Measurements from ENCODE around the gene MAGI3. TPM values are rescaled to one million over a fixed set of nuclear protein-coding genes. Genes with fewer than 3 reads are reported as not detected.

Gene MAGI3
- total RNA-seq, 1 experiment from 2014 or later = 7.2 TPM

DNA sequence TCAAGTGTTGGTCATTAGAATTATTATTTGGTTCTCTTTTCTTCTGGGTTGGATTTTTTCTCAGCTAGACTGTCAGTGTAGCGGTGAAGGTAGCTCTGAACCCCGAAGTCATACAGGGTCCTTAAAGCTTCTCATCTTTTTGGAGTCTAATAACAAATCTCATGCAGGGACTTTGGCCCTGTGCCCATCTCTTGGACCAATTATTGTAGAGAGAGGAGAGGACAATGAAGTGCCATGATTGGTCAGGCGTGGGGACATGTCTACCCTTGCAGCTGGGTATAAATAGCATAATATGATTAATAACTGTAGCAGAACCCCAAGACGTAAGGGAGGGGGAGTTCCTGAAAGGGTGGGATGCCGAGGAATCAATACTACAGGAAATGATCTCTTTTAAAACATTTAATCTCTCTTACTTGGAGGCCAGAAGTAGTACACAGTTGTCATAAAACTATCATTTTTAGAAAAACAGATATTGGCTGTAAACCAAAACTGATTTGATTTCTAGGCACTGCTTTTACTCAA, 8.8 kb downstream of the MAGI3 start:
- TF ChIP-seq, protein P1, sequence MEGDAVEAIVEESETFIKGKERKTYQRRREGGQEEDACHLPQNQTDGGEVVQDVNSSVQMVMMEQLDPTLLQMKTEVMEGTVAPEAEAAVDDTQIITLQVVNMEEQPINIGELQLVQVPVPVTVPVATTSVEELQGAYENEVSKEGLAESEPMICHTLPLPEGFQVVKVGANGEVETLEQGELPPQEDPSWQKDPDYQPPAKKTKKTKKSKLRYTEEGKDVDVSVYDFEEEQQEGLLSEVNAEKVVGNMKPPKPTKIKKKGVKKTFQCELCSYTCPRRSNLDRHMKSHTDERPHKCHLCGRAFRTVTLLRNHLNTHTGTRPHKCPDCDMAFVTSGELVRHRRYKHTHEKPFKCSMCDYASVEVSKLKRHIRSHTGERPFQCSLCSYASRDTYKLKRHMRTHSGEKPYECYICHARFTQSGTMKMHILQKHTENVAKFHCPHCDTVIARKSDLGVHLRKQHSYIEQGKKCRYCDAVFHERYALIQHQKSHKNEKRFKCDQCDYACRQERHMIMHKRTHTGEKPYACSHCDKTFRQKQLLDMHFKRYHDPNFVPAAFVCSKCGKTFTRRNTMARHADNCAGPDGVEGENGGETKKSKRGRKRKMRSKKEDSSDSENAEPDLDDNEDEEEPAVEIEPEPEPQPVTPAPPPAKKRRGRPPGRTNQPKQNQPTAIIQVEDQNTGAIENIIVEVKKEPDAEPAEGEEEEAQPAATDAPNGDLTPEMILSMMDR (conservative IDR thresholded peaks at IDR 0.05; ENCODE audit: low read depth, low read length) = no peak
- TF ChIP-seq EZH2 (IDR thresholded peaks at IDR 0.05; ENCODE audit: low read length, unreplicated experiment) = no peak
- TF ChIP-seq EZH2phosphoT487 (IDR thresholded peaks at IDR 0.05; ENCODE audit: borderline replicate concordance, low read length) = no peak
- Histone ChIP-seq H4K20me1 (ENCODE audit: low read length) (no peaks in the 10 kb centered on the region), H3F3A (ENCODE audit: low read length, unreplicated experiment) (no peaks in the 10 kb centered on the region), H3K27me3 (ENCODE audit: low read length) (no peaks in the 10 kb centered on the region), H3K4me3 (ENCODE audit: low read length) (no peak overlapping the region), H3K9ac (ENCODE audit: low read length) (no peak overlapping the region), H3K9me2 (replicated peaks; ENCODE audit: low read length) (no peaks in the 10 kb centered on the region), H3K4me2 (ENCODE audit: low read length) (no peak overlapping the region), H3K79me2 (ENCODE audit: low read length) (peaks cover 80% of the 10 kb centered on the region), H3K27ac (ENCODE audit: low read length) (no peak overlapping the region), H3K4me1 (ENCODE audit: insufficient read depth, low read length) (peaks cover 46% of the 10 kb centered on the region), H3K9me3 (ENCODE audit: low read length) (no peaks in the 10 kb centered on the region), H3K36me3 (ENCODE audit: low read depth, low read length) (no peaks in the 10 kb centered on the region), H2AFZ (ENCODE audit: low read length) (no peak overlapping the region)
- ChIA-PET CTCF (no interaction called here), POLR2A (ENCODE audit: unreplicated experiment) (no interaction called here)
- intact Hi-C loops (cut with micrococcal nuclease) = loop anchor here (10.0 kb wide), 1 partner anchor 216 kb away; no protein-coding TSS in a partner anchor
- no TSS peak for BruUV-seq (replicated peaks)
- ATAC-seq (no peak), DNase-seq (no peak)

DNA sequence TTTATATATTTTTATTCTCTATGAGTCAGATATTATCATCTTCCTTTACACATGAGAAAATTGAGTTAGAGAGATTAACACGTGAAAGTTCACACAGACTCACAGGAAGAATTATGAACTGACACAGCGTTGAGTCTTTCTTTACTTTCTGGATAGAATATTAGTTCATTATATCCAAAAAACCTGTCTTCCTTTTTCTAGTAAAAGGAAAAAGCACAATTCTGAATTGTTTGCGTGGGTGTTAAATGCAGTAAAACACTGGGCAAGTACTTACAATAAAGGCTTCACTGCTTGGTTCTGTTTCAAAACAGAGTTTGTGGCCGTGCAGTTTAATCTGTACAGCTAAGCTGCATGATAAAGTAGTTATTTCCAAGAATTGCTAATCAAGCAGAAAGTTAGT, 10.8 kb downstream of the MAGI3 start:
- Histone ChIP-seq H3K27ac (ENCODE audit: low read length) (peak overlapping the region; percentile 41; the same call in 1 of the 2 replicates), H3K27me3 (ENCODE audit: low read length) (no peaks in the 10 kb centered on the region), H4K20me1 (ENCODE audit: low read length) (no peaks in the 10 kb centered on the region), H3F3A (ENCODE audit: low read length, unreplicated experiment) (no peaks in the 10 kb centered on the region), H3K9me2 (replicated peaks; ENCODE audit: low read length) (no peaks in the 10 kb centered on the region), H3K4me1 (ENCODE audit: insufficient read depth, low read length) (peaks cover 31% of the 10 kb centered on the region), H3K4me2 (ENCODE audit: low read length) (peak overlapping the region; percentile 55), H3K9ac (ENCODE audit: low read length) (no peak overlapping the region), H3K36me3 (ENCODE audit: low read depth, low read length) (no peaks in the 10 kb centered on the region), H3K9me3 (ENCODE audit: low read length) (no peaks in the 10 kb centered on the region), H3K79me2 (ENCODE audit: low read length) (peaks cover 60% of the 10 kb centered on the region), H3K4me3 (ENCODE audit: low read length) (no peak overlapping the region), H2AFZ (ENCODE audit: low read length) (peak overlapping the region; percentile 7; the same call in 1 of the 2 replicates)
- no TSS peak for BruUV-seq (replicated peaks)
- ChIA-PET CTCF (no interaction called here), POLR2A (ENCODE audit: unreplicated experiment) (interaction anchor here (0.6 kb wide), 1 partner anchor 9 kb away, joined by 3 read pairs; no protein-coding TSS in a partner anchor)
- DNase-seq (peak; percentile 19), ATAC-seq (peak; percentile 71)
- TF ChIP-seq EZH2phosphoT487 (IDR thresholded peaks at IDR 0.05; ENCODE audit: borderline replicate concordance, low read length) (no peak), EZH2 (IDR thresholded peaks at IDR 0.05; ENCODE audit: low read length, unreplicated experiment) (no peak)
- TF ChIP-seq, protein P1 (conservative IDR thresholded peaks at IDR 0.05; ENCODE audit: low read depth, low read length) = no peak
- intact Hi-C loops (cut with micrococcal nuclease) = no loop called here

DNA sequence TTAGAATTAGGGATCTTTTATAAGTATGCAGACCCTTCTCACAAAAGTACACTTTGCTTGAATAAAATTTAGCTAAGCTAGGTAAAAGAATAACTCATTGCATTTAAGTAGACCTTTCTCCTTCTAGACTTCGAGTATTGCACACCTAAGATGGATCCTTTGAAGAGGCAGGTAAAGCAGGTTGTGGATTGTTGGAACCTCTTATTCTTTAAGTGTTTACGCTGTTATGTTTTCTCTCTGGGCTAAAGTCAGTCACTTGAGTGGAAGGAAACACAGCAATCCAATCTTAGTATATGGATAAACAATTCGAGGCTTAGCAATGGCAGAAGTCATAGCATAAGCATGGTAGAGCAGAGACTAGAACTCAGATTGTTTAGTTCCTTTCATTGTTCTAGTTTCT, 11.4 kb downstream of the MAGI3 start:
- ChIA-PET POLR2A (ENCODE audit: unreplicated experiment) (no interaction called here), CTCF (no interaction called here)
- no peak overlapping the region for H3K4me2 ChIP-seq (ENCODE audit: low read length)
- no peaks in the 10 kb centered on the region for H3K36me3 ChIP-seq (ENCODE audit: low read depth, low read length)
- no peak overlapping the region for H3K4me3 ChIP-seq (ENCODE audit: low read length)
- H3F3A ChIP-seq (ENCODE audit: low read length, unreplicated experiment) = no peaks in the 10 kb centered on the region
- 0 out of 2 replicates have a peak overlapping the region, but pooled peaks have one; percentile 41 for H3K27ac ChIP-seq (ENCODE audit: low read length)
- peaks cover 25% of the 10 kb centered on the region for H3K4me1 ChIP-seq (ENCODE audit: insufficient read depth, low read length)
- no peaks in the 10 kb centered on the region for H3K9me2 ChIP-seq (replicated peaks; ENCODE audit: low read length)
- no peaks in the 10 kb centered on the region for H4K20me1 ChIP-seq (ENCODE audit: low read length)
- no peak overlapping the region for H3K9ac ChIP-seq (ENCODE audit: low read length)
- ATAC-seq = no peak
- no peaks in the 10 kb centered on the region for H3K9me3 ChIP-seq (ENCODE audit: low read length)
- no peaks in the 10 kb centered on the region for H3K27me3 ChIP-seq (ENCODE audit: low read length)
- no peak for DNase-seq
- no TSS peak for BruUV-seq (replicated peaks)
- H3K79me2 ChIP-seq (ENCODE audit: low read length) = peaks cover 58% of the 10 kb centered on the region
- intact Hi-C loops (cut with micrococcal nuclease) = no loop called here
- TF ChIP-seq EZH2phosphoT487 (IDR thresholded peaks at IDR 0.05; ENCODE audit: borderline replicate concordance, low read length) (no peak), EZH2 (IDR thresholded peaks at IDR 0.05; ENCODE audit: low read length, unreplicated experiment) (no peak)
- TF ChIP-seq, protein P1 (conservative IDR thresholded peaks at IDR 0.05; ENCODE audit: low read depth, low read length) = no peak
- H2AFZ ChIP-seq (ENCODE audit: low read length) = no peak overlapping the region

Data from PC-3 (cell line).